Subcutaneous adipose tissue (tissue), 4 donors: ENCODE measurements around the gene YWHAQ. TPM values are rescaled to one million over a fixed set of nuclear protein-coding genes. Genes with fewer than 3 reads are reported as not detected.

Experiments
- total RNA-seq, 4 donors: library from RNA; depleted of rRNA; stranded (reverse); fragments of >200 nt; gene quantifications; one replicate each; pipeline ENCODE4 v1.1.0, GENCODE V29; 2016
- TF ChIP-seq, protein P1 (sequence below): fragments of 450-650 bp; IDR thresholded peaks from one replicate; pipeline ENCODE4 v1.5.1; 2016; ENCODE audit warnings: low read depth, mild to moderate bottlenecking, control low read depth, antibody characterized with exemption, moderate library complexity

Gene YWHAQ
- total RNA-seq: 100 to 1,000 TPM; 113 to 220 (median 176) TPM

DNA sequence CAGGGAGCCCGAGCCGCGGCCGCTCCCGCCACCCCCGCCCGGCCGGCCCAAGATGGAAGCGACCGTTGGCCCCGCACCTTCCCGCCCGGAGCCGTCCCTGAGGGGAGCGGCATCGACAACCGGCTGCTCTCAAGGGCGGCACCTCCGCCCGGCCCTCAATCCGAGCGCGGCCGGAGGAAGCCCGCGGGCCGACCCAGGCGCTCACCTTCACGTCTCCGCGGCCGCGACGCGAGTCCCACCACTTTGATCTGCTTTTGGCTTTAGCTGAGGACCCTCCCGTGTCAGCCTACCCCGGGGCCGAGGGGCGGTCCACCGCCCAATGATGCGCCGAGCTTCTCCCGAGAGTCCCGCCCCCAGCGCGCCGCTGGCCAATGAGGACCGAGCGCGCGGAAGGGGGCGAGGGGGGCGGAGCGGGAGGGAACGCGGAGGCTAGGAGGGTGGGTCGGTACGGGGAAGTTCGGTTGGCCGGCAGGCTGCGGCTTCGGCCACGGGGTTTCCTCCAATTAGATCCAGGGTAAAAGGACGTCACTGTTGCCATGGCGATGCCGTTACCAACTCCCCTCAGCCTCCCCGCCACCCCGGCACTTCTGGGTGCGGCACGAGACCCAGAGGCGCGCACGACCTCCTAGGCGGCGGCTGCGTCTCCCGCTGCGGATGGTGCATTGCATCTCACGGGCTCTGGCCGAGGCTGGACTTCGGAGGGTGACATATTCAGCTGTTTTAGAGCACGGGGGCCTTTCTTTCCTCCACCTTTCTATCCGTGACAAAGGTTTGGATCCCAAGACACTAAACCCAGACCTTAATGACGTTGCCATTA lies at the start of gene YWHAQ:
YWHAQ (minus strand) TSS at position 262 of the 817 bp plus-strand sequence. CDS start 545 bp downstream, outside the sequence.
- TF ChIP-seq, protein P1, sequence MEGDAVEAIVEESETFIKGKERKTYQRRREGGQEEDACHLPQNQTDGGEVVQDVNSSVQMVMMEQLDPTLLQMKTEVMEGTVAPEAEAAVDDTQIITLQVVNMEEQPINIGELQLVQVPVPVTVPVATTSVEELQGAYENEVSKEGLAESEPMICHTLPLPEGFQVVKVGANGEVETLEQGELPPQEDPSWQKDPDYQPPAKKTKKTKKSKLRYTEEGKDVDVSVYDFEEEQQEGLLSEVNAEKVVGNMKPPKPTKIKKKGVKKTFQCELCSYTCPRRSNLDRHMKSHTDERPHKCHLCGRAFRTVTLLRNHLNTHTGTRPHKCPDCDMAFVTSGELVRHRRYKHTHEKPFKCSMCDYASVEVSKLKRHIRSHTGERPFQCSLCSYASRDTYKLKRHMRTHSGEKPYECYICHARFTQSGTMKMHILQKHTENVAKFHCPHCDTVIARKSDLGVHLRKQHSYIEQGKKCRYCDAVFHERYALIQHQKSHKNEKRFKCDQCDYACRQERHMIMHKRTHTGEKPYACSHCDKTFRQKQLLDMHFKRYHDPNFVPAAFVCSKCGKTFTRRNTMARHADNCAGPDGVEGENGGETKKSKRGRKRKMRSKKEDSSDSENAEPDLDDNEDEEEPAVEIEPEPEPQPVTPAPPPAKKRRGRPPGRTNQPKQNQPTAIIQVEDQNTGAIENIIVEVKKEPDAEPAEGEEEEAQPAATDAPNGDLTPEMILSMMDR: no peak

- TF ChIP-seq, protein P1: no peak
Observed at GRCh38 chr2:9680082-9680481, 49.3 kb upstream of the YWHAQ start.

- TF ChIP-seq, protein P1: no peak
Observed at GRCh38 chr2:9679218-9679617, 48.4 kb upstream of the YWHAQ start.

GRCh38 chr2:9678544-9678943 lies 47.7 kb upstream of the YWHAQ start:
- TF ChIP-seq, protein P1: no peak

DNA sequence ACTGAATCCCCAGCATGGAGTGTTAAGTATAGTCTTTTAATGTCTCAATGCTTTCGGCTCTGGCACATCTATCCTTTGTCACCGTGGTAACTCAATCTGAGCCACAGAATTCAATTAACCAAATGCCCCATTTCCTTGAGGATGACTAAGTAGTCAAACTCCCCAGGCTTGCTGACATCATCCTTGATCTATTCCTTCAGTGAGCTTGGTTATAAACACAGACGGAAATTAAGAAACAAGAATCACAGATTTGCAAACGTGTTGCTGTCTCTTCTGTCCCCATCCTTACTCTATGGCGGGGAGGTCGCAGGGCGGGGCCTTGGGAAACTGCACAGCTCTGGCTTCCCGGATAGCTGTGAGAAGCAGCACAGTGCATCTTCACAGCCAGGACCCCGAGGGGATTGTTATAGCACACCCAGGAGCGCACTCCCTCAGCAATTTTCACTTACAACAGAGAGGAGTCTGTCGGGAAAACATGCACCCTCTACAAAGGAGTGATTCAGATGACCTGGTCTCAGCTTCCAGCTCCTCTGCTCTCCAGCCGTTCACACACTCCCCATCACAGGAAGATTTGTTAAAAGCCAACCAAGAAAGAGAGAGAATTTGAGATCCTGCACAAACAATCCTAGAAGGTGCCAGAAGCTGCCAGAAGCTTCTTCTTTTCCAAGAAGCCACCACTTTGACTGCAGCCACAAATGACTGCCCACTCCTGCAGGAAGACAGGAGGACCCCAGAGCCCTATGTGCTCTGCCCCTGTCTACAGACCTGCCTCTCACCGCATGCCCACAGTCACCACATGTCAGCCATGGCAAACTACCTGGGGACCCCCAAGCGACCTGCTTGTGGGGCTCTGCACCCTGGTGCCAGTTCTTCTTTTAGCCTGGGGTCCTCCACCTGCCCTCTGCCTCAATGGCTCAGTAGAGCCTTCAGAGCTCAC lies 44.9 kb upstream of the YWHAQ start:
- TF ChIP-seq, protein P1: no peak

GRCh38 chr2:9674891-9675414 lies 44.2 kb upstream of the YWHAQ start:
- TF ChIP-seq, protein P1: no peak

DNA sequence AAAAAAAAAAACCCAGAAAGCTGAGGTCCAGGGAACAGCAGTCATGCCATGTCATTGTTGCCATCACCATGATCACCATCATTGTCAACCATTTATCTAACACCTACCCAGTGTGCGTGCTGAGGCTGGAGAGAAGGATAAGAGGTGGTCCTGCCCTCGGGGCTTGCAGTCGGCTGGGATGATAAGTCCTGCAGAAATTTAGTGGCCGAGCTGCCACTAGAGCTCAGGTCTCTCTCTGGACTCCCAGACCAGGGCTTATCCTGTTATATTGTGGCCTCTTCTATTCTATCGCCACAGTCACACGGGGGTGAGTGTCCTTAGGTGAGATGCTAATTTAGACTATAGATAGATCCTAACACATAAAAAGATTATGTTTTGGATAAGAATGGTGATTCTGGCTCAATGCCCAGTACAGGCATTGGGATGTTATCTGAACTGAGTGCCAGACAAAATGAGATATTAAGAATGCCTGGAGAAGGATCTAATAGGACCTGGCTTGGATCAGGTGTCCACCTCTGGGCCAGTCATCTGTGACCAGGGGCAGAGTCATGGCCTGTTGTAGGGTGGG lies 43.2 kb upstream of the YWHAQ start:
- TF ChIP-seq, protein P1: no peak
